ENCODE data around the gene HBG2. TPM values are rescaled to one million over a fixed set of nuclear protein-coding genes. Genes with fewer than 3 reads are reported as not detected.

The HBG2 gene
- total and polyA plus RNA-seq, 2 of the 8 experiments (the other 6 are each of a cell fraction or from before 2014, with no cell fraction given), result 0.23 TPM; not detected in 1

GRCh38 chr11:5224538-5225479 is 29.8 kb downstream of the HBG2 start (continued):
- TF ChIP-seq RXRA (IDR thresholded peaks at IDR 0.05; ENCODE audit: insufficient read depth, low read depth, low read length) (no peak), TBP (IDR thresholded peaks at IDR 0.05; ENCODE audit: low read depth, low read length) (no peak)
